ENCODE measurements around the gene ITGAE.
"Not testable (repeated sequence)": the region's sequence is repeated elsewhere in the genome, so short reads cannot be mapped to it uniquely, and the experiment has no call there.

ITGAE gene

DNA sequence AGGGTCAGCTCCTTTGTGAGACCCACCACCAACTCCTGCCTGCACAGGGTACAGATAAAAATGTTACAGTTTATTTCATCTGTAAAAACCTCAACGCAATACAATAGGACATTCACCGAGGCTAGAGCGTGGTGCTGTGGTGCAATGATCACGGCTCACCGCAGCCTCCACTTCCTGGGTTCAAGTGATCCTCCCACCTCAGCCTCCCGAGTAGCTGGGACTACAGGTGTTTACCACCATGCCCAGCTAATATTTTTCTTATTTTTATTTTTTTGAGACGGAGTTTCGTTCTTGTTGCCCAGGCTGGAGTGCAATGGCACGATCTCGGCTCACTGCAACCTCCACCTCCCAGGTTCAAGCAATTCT lies 66.1 kb downstream of the ITGAE start:
- not testable (repeated sequence) for FAIRE-seq; DNase-seq (ENCODE audit: low spot score)

DNA sequence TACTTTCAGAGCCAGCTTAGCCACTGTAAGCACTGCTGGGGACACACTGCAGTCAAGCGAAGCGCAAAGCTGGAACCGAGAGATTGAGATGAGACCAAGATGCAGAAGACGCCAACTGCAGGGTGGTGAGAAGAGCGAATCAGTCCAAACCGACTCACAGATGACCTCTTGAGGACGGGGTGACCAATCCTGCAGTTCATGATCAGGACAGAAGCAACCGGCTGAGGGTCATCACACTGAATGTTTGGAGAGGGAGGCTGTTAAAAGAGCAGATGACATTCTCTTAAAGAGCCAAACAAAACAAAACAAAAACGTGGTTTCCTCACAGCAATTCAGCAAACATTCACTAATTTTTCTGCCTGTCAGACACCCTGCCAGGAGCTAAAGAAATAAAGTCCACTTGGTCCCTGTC lies 68.8 kb downstream of the ITGAE start:
- FAIRE-seq: no peak
- no peak for DNase-seq (ENCODE audit: low spot score)

DNA sequence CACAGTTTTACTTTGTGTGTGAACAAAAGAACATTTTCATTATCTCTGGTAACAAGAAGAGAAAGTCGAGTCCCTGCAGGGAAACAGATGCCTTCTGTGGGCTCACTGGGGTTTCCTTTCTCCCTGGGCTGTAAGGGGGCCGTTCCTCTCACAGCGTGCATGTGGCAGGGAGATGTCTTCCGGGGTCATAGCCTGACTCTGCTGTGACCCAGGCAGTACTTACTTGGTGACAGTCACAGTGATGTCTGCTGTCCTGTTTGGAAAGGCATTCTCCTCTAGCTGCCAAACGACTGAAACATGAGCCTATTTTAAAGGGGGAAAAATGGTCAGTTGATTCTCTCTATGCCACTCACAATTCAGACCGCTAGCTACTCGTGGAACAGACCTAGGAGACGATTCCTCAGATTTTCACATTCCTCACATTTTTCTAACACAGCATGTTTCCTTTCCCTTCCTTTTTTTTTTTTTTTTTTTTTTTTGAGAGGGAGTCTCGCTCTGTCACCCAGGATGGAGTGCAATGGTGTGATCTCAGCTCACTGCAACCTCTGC lies 70.0 kb downstream of the ITGAE start:
- FAIRE-seq (no peak), DNase-seq (ENCODE audit: low spot score) (no peak)

DNA sequence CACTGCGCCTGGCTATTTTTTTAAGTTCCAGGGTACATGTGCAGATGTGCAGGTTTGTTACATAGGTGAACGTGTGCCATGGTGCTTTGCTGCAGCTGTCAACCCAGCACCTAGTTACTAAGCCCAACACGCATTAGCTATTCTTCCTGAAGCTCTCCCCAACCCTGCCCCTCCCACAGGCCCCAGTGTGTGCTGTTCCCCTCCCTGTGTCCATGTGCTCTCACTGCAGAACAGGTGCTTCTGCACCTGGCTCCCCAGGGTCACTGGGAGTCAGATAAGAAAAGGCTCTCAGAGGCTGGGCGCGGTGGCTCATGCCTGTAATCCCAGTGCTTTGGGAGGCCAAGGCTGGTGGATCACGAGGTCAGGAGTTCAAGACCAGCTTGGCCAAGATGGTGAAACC lies 71.1 kb downstream of the ITGAE start:
- FAIRE-seq: no peak
- DNase-seq (ENCODE audit: low spot score): no peak

DNA sequence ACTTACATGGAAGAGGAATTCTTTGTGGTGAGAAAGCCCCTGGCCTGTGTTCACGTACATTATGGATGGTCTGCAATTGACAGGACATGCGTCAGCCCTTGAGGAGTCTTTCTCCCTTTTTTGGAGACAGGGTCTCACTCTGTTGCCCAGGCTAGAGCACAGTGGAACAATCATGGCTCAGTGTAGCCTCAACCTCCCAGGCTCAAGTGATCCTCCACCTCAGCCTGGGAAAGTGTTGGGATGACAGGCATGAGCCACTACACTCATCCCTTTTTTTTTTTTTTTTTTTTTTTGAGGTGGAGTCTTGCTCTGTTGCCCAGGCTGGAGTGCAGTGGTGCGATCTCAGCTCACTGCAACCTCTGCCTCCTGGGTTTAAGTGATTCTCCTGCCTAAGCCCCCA lies 72.9 kb downstream of the ITGAE start:
- DNase-seq (ENCODE audit: low spot score); FAIRE-seq: not testable (repeated sequence)

DNA sequence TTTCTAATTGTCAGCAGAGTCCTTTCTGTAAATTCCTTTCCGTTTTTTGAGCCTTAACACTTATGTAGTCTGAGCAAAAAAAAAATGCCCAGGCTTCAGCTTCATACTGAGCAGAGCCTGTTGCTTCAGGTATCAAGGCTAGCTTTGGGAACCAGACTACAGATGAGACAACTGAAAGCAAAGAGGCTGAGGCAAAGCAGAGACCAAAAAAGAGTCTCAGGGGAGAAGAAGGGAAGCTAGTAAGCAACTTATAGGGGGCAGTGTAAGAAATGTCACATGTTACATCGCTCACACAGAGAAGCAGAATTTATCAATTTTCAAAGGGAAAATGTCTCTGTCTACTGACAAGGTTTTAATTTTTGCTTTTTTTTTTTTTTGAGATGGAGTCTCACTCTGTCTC lies 73.9 kb downstream of the ITGAE start:
- DNase-seq (ENCODE audit: low spot score) (no peak), FAIRE-seq (no peak)

DNA sequence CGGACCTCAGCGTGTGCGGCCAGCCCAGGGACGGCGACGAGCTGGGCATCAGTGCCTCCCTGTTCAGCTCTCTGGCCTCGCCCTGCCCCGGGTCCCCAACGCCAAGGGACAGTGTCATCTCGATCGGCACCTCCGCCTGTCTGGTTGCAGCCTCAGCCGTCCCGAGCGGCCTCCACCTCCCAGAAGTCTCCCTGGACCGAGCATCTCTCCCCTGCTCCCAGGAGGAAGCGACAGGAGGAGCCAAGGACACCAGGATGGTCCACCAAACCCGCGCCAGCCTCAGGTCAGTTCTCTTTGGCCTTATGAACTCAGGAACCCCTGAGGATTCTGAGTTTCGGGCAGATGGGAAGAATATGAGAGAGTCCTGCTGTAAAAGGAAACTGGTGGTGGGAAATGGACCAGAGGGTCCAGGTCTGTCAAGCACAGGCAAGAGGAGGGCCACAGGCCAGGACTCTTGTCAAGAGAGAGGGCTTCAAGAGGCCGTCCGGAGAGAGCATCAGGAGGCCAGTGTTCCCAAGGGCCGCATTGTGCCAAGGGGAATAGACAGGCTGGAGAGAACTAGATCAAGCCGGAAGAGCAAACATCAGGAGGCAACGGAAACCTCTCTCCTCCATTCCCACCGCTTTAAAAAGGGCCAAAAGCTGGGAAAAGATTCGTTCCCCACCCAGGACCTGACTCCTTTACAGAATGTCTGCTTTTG lies 76.5 kb downstream of the ITGAE start:
- DNase-seq (ENCODE audit: low spot score): no peak
- no peak for FAIRE-seq

DNA sequence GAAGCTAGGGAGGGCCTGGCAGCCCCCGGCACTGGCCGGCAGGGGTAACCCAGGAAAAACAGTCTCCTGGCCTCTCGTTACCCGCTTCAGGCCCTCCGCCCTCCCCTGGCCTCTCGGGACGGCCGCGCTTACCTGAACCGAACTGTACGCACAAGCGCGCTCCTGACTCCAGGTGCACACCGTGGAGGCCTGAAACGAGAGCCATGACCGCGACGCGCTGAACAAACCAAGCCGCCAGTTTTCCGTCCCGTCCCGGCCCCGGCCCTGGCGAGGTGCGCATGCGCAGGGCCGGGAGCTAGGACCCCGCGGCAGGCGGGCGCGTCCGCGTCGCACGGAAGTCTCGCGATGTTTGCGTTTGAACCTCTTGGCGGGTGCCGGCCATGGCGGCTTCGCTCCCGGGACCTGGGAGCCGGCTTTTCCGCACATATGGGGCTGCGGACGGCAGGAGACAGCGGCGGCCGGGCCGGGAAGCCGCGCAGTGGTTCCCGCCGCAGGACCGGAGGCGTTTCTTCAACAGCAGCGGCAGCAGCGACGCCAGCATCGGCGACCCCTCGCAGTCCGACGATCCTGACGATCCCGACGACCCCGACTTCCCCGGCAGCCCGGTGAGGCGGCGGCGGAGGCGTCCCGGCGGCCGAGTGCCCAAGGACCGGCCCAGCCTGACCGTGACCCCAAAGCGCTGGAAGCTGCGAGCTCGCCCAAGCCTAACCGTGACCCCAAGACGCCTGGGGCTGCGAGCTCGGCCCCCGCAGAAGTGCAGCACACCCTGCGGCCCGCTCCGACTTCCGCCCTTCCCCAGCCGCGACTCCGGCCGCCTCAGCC lies 77.2 kb downstream of the ITGAE start, which contains the start of gene HASPIN:
Gene HASPIN (plus strand): TSS at position 348 of the 822 bp plus-strand sequence. CDS start 33 bp downstream, at position 381.
- FAIRE-seq: no peak
- DNase-seq (ENCODE audit: low spot score): peak; percentile 97

DNA sequence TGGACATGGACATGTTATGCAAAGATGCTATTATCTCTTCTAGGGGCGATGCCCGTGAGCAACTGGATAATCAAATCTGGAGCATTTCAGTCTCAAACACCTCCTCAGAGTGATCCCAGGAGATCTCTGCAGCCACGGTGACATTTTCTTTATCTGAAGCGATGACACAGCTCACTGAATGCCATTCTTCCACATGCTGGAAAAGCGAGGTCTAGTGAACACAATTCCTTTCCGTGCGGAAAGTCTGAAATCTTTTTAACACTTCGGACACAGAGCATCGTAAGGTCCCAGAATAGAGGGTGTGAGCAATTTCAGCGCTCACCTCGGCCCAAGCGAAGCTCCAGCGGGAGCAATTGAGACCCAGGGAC lies 77.8 kb downstream of the ITGAE start:
- FAIRE-seq: no peak

DNA sequence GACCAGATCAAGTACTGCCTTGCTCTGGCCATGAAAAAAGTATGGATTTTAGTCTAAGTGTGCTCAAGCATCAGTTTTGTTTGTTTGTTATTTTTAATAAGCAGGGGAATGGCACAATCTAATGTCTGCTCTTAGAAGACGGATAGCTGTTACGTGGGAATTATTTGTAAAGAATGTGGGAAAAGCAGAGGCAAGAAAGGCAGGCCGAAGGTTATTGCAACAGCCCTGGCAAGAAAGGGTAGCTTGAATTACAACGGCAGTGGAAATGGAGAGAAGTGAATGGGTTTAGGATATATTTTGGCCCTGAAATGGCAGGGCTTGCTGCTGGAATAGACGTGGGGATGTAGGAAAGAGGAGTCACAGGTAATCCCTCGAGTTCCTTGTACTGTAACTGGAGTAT lies 78.3 kb downstream of the ITGAE start:
- no peak for FAIRE-seq

More for the DNA sequence above, 77.8 kb downstream of the ITGAE start:
- DNase-seq (ENCODE audit: low spot score): no peak

DNA sequence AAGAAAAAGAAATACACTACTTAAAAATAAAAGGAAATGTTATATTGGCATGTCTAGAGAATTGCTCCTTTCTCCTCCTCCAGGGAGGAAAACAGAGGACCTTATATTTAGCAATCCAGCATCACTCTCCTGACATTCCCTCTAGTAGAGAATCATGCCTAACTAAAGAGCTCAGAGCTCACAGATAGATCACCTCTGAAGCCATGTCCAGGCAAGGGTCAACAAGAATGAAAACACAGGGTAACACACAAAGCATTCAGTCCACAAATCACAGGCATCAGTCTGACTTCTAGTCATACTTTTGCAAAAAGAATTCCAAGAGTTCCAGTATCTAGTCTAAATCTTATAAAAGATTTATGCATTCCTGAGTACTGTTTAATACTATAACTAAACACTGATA lies 81.7 kb downstream of the ITGAE start:
- DNase-seq (ENCODE audit: low spot score): no peak
- no peak for FAIRE-seq

More for the DNA sequence above, 78.3 kb downstream of the ITGAE start:
- DNase-seq (ENCODE audit: low spot score): no peak

DNA sequence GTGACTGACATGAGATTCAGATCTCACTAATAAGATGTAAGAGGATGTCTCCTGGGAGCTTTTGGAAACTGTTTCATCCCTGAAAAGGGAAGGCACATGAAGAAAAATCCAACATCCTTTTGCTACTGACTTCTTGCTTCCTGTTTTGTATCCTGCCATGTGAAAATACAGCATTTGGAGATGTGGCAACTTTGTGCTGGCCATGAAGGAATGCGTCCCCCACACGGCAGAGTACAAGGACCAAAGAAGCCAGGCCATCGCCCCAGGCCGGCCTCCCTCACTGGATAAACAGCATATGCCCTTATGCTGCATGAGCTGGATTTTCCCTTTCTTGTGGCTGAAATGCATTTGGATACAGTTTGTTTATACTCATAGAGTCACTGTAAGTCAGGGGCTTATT lies 82.8 kb downstream of the ITGAE start:
- no peak for FAIRE-seq

DNA sequence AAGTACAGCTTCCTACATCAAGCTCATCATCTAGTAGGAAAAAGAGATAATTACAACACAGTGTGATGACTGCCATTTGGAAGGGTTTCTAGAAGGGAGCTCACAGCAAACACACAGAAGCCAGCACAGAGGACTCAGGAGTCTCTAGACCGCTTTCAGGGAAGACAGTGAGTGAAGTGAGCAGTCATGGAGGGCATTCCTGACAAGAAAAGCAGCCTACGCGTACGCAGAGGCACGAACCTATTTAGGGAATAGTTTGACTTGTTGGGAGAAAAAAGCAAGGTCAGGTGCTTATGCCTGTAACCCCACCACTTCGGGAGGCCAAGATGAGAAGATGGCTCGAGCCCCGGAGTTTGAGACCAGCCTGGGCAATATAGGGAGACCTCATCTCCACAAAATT lies 85.7 kb downstream of the ITGAE start:
- DNase-seq (ENCODE audit: low spot score): no peak
- no peak for FAIRE-seq

More for the DNA sequence above, 82.8 kb downstream of the ITGAE start:
- no peak for DNase-seq (ENCODE audit: low spot score)

DNA sequence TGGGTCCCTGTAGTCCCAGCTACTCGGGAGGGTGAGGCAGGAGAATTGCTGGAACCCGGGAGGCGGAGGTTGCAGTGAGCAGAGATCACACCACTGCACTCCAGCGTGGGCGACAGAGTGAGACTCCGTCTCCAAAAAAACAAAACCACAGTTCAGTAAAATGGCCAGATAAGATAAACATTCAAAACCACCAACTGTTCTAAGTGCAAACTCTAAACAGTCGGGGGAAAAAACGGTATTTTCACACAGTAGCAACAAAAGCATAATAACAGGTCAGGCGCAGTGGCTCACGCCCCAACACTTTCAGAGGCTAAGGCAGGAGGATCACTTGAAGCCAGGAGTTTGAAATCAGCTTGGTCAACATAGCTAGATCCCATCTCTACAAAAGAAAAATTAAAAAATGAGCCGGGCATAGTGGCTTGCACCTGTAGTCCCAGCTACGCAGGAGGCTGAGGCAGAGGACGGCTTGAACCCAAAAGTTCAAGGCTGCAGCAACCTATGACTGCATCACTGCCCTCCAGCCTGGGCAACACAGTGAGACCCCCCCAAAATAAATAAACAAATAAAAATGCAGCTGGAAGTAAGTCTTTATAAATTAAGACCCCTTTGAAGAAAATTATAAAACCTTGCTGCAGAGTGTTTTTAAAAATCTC lies 88.1 kb downstream of the ITGAE start:
- no peak for FAIRE-seq
- DNase-seq (ENCODE audit: low spot score): no peak

DNA sequence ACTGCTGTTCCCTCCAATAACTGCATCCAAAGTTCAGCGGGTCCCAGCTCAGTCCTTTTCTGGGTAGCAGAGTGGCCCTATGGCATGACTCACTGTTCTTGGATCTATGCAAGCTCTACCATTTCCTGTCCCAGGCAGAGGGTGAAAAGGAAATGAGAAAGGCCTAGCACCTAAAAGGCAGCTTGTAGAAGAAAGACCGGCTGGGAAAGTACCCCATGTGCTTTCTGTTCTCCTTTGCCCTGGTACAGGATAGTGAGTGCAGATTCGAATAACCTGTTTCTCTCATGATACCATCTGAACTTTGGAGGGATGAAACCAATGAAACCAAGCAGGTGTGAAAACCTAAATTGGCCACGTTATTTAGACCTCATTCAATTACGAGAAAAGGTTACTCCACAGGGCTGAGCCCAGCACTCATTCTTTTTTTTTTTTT lies 90.0 kb downstream of the ITGAE start:
- FAIRE-seq (no peak), DNase-seq (ENCODE audit: low spot score) (no peak)

DNA sequence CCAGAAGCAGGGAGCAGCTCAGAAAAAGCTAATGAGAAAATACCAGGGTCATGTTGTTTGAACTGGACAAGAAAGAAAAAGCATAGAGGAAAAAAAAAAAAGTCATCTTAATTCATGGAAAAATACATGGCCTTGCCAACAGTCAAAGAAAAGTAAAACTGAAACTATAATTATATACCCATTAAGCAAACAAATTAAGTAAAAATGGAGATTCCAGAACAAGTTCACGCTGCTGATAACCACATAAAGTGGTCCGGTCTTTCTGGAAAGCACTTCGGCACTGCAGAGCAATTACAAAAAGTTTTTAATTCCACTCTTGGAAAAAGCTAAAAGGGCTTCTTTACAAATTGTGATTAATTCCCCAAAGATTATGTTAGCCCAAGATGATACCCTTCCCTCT lies 92.6 kb downstream of the ITGAE start:
- no peak for FAIRE-seq

DNA sequence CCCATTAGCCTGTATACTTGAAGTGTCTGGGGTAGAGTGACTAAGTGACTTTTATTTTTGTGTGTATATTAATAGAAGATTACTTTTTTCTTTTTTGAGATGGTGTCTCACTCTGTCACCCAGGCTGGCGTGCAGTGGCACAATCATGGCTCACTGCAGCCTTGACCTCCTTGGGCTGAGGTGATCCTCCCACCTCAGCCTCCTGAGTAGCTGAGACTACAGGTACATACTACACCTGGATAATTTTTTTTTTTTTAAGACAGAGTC lies 95.3 kb downstream of the ITGAE start:
- FAIRE-seq: not testable (repeated sequence)

More for the DNA sequence above, 92.6 kb downstream of the ITGAE start:
- no peak for DNase-seq (ENCODE audit: low spot score)

DNA sequence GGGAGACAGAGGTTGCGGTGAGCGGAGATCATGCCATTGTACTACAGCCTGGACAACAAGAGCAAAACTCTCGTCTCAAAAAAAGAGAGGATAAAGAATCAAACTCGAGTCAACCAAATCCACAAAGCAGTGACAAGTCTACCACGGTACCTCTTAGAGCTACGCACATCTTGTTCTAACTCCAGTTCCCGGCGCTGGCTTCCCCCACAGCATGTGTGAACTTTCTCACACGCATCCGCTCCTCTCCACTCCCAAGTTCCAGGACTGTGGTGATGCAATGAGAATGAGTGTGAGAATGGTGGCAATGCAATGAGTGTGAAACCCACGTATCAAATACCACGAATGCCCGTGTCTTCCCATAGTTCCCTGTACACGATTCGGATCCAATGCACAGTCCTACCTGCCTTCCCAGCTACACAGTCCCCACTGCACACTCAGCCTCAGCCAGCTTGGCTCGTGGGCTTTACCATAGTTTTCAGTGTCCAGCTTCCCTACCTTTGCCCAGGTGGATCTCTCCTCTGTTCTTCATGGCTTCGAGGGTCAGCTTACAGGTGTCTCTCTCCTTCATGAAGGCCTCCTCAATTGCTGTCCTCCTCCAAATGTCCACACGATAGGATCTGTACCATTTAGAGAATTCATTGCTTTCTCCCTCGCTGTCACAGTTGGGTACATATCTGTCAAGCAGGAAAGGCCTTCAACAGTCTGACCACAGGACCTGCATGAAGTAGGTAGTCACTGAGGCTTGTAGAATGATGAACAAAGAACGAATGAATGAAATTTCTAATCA lies 95.9 kb downstream of the ITGAE start:
- no peak for FAIRE-seq
- no peak for DNase-seq (ENCODE audit: low spot score)

More for the DNA sequence above, 95.3 kb downstream of the ITGAE start:
- DNase-seq (ENCODE audit: low spot score): not testable (repeated sequence)

DNA sequence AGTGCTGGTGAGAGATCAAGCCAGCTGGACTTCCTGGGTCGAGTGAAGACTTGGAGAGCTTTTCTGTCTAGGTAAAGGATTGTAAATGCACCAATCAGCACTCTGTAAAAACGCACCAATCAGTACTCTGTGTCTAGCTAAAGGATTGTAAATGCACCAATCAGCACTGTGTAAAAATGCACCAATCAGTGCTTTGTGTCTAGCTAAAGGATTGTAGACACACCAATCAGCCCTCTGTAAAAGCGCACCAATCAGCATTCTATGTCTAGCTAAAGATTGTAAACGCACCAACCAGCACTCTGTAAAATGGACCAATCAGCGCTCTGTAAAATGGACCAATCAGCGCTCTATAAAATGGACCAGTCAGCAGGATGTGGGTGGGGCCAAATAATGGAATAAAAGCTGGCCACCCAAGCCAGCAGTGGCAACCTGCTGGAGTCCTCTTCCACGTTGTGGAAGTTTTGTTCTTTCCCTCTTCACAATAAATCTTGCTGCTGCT lies 98.9 kb downstream of the ITGAE start:
- DNase-seq (ENCODE audit: low spot score); FAIRE-seq: not testable (repeated sequence)

DNA sequence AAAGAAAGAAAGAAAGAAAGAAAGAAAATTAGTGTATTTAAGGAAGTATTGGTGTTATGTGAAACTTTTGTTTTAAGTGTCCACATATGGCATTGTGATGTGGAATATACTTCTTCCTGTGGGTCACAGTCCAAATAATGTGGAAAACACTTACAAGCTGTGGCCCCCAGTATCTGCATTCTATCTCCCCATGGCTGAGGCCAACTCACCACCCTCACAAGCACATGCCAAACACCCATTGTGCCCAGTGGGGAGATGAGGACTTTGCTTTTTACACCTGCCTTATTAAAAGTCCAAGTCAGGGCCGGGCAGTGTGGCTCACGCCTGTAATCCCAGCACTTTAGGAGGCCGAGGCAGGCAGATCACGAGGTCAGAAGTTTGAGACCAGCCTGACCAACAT lies 101.0 kb downstream of the ITGAE start:
- FAIRE-seq: no peak

DNA sequence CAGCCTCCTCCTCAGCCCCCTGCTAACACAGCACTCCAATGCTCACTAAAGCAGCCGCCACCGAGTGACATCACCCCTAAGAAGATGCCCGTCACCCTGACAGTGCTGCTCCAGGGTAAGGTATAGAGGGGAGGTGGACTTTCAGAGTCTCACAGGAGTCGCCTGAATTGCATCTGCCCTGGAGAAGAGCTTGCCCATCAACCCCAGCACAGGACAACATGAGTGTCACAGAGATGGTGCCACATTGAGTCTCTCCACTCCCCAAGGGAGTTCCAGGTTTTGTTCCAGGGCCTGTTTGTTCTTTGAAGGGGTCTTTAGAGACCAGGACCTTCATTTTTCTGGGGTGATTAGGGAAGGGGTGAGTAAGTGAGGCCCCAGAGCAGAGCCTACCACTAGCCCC lies 102.8 kb downstream of the ITGAE start:
- DNase-seq (ENCODE audit: low spot score) (no peak), FAIRE-seq (no peak)

More for the DNA sequence above, 101.0 kb downstream of the ITGAE start:
- DNase-seq (ENCODE audit: low spot score): no peak

All from urothelium cell line (cell line).